ENCODE data around the gene CIAPIN1. TPM values are rescaled to one million over a fixed set of nuclear protein-coding genes. Genes with fewer than 3 reads are reported as not detected.

The CIAPIN1 gene
- total RNA-seq, 1 experiment from 2014 or later = 82.8 TPM

- H3K79me1 ChIP-seq (ENCODE audit: insufficient read depth, low read depth, low read length, poor library complexity, severe bottlenecking) = no peaks in the 10 kb centered on the region
- H2BK5ac ChIP-seq (ENCODE audit: insufficient read length, low read length) = no peak overlapping the region
Measured at GRCh38 chr16:57406881-57407280, 40.3 kb downstream of the CIAPIN1 start.

More at GRCh38 chr16:57406881-57407280, 40.3 kb downstream of the CIAPIN1 start:
- no peak overlapping the region for H3K4me2 ChIP-seq (ENCODE audit: insufficient read depth, insufficient read length, low read length)
- Mint-ChIP-seq H3K27me3 (ENCODE audit: low read depth) (peaks cover 6% of the 10 kb centered on the region), H3K9me3 (no peaks in the 10 kb centered on the region; a peak in 1 of 5 replicates), H3K36me3 (ENCODE audit: insufficient read depth in 1 of 3, low read depth in 3 of 3) (no peaks in the 10 kb centered on the region), H3K4me3 (no peak overlapping the region), H3K27ac (no peak overlapping the region), H3K4me1 (peaks cover 2 to 5% of the 10 kb centered on the region in 2 experiments; a peak in 1 of 4 replicates)
- no peaks in the 10 kb centered on the region for H3K23me2 ChIP-seq (ENCODE audit: insufficient read length, low read depth, low read length, poor library complexity, severe bottlenecking)
- H4K91ac ChIP-seq (ENCODE audit: insufficient read length, low read depth, low read length) = no peak overlapping the region
- H3K4me1 ChIP-seq (ENCODE audit: insufficient read depth, low read length) = no peaks in the 10 kb centered on the region
- no peak overlapping the region for H3K56ac ChIP-seq (ENCODE audit: insufficient read length, low read depth, low read length)
- no peak overlapping the region for H3K27ac ChIP-seq (ENCODE audit: insufficient read length, low read depth, low read length)
- no peak overlapping the region for H2BK20ac ChIP-seq (ENCODE audit: low read depth, low read length, poor library complexity, severe bottlenecking)
- H3K23ac ChIP-seq (ENCODE audit: insufficient read length, low read depth, low read length) = no peak overlapping the region
- no peak overlapping the region for H3K14ac ChIP-seq (ENCODE audit: insufficient read depth, low read length)
- no peak overlapping the region for H3K18ac ChIP-seq (ENCODE audit: insufficient read length, low read depth, low read length)
- no peak overlapping the region for H4K8ac ChIP-seq (replicated peaks; ENCODE audit: insufficient read length, low read depth, low read length)
- H3T11ph ChIP-seq (ENCODE audit: low read length) = no peak overlapping the region
- H3K9me3 ChIP-seq (ENCODE audit: control insufficient read depth, low read depth, low read length) = no peaks in the 10 kb centered on the region
- H3K27me3 ChIP-seq (ENCODE audit: insufficient read depth, low read length) = no peaks in the 10 kb centered on the region
- TF ChIP-seq, protein P1, sequence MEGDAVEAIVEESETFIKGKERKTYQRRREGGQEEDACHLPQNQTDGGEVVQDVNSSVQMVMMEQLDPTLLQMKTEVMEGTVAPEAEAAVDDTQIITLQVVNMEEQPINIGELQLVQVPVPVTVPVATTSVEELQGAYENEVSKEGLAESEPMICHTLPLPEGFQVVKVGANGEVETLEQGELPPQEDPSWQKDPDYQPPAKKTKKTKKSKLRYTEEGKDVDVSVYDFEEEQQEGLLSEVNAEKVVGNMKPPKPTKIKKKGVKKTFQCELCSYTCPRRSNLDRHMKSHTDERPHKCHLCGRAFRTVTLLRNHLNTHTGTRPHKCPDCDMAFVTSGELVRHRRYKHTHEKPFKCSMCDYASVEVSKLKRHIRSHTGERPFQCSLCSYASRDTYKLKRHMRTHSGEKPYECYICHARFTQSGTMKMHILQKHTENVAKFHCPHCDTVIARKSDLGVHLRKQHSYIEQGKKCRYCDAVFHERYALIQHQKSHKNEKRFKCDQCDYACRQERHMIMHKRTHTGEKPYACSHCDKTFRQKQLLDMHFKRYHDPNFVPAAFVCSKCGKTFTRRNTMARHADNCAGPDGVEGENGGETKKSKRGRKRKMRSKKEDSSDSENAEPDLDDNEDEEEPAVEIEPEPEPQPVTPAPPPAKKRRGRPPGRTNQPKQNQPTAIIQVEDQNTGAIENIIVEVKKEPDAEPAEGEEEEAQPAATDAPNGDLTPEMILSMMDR (conservative IDR thresholded peaks at IDR 0.05) = no peak
- H2BK120ac ChIP-seq (ENCODE audit: low read depth, low read length, poor library complexity, severe bottlenecking) = no peak overlapping the region
- no CpG with 5 or more reads among the region's 2 CpGs for WGBS (ENCODE audit: extremely low coverage, insufficient read length, low lambda C conversion rate)
- no peak overlapping the region for H2BK15ac ChIP-seq (ENCODE audit: low read depth, low read length)
- no peak for DNase-seq
- H4K20me1 ChIP-seq (ENCODE audit: control insufficient read depth, insufficient read depth, insufficient read length) = no peaks in the 10 kb centered on the region
- H3K79me2 ChIP-seq (ENCODE audit: insufficient read depth, low read length) = no peaks in the 10 kb centered on the region
- no peak overlapping the region for H4K5ac ChIP-seq (ENCODE audit: insufficient read length, low read depth, low read length)
- no peak overlapping the region for H2AFZ ChIP-seq (ENCODE audit: low read length)
- H3K4ac ChIP-seq (ENCODE audit: low read depth, low read length) = no peak overlapping the region
- H3K9ac ChIP-seq (ENCODE audit: extremely low read depth, insufficient read length, low read length) = no peak overlapping the region
- no peak overlapping the region for H2BK12ac ChIP-seq (ENCODE audit: insufficient read length, low read depth, low read length)
- no peak overlapping the region for H2AK5ac ChIP-seq (ENCODE audit: insufficient read length, low read length)

Data from H9 (cell line).